NCI-H2107 treated with DMSO at 0.1 percent for 48 hours (cell line): ENCODE measurements around the gene ABI3BP.

Experiments
- DNase-seq: peaks from one replicate; lab custom pipeline; 2025; ENCODE audit not compliant: unreplicated experiment; lab: John Stamatoyannopoulos, UW

The ABI3BP gene

DNA sequence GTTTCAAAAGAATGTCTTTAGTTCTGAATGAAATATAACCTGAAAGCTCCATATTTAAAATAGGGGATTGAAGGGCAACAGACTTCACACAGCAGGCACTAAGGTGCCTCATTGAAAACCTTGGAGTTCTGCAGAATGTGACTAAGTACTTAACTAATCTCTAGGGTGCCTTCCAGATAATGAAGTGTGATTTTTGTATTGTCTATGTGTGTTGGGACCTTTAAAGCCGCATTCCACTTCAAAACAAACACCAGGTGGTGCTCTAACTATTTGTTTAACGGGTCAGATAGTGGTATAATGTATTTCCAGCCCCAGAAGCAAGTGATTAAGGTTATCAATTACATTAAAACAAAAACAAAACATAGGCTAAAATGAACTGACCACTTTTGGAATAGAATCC, 255.9 kb downstream of the ABI3BP start:
- peak; percentile 89 for DNase-seq

DNA sequence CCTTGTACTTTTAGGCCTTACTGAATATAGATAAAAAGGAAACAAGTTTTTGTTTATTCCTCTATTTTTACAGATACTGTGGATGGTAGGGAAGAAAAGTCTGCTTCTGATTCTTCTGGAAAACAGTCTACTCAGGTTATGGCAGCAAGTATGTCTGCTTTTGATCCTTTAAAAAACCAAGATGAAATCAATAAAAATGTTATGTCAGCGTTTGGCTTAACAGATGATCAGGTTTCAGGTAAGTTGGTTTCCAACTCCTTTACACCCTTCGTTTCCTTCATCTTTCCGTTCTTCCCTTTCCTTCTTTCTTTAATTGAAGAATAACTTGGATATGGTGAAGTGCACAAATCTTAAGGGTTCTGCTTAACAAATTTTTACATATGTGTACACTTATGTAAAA, 260.8 kb downstream of the ABI3BP start:
- no peak for DNase-seq

DNA sequence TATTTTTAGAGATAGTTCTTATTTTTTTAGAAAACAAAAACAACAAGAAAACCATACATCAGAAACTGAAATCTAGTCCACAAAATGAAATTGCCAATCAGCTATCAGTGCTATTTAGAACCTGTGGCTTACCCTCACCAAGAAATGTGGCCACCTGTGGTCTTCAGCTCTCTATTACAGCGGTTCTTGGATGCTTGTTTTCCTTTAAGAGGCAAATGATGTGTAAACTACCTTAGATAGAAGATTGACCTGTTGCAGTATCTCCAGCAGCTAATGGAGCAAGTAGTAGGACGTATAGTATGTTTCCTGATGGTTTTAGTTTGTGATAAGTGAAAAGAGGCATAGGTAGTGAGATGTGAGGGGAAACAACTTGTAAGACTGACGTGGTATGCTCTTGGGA, 262.7 kb downstream of the ABI3BP start:
- DNase-seq: no peak

DNA sequence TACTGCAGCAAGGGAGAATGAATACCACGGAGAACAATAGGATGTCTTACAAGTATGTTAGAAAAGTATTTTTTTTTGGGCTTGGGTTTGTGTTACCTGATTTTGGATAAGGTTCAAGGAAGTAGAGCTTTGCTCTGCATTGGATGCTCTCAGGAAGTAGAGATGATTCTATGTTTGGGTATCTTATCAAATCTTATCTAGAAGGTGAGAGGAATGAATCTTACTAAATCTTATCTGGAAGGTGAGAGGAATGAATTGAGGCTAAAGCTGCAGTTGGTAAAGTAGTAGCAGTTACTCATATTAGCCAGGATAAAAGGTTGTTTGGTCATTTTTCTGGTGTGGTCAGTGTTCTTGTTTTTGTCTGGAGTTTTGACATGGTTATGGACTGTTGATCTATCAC, 266.5 kb downstream of the ABI3BP start:
- no peak for DNase-seq

DNA sequence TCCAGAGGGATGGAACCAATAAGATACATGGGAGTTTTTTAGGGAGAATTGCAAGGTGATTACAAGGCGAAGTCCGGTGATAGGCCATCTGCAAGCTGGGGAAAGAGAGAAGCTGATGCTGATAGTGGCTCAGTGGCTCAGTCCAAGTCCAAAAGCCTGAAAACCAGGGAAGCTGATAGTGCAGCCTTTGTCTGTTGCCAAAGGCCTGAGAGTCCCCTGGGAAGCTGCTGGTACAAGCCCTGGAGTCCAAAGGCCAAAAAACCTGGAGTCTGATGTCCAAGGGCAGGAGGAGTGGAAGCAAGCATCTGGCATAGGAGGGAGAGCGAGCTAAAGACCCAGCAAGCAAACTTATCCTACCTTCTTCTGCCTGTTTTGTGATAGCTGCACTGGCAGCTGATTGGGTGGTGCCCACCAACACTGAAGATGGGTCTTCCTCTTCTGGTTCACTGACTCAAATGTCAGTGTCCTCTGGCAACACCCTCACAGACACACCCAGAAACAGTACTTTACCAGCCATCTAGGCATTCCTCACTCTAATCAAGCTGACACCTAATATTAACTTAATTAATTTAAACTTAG, 267.2 kb downstream of the ABI3BP start:
- no peak for DNase-seq

DNA sequence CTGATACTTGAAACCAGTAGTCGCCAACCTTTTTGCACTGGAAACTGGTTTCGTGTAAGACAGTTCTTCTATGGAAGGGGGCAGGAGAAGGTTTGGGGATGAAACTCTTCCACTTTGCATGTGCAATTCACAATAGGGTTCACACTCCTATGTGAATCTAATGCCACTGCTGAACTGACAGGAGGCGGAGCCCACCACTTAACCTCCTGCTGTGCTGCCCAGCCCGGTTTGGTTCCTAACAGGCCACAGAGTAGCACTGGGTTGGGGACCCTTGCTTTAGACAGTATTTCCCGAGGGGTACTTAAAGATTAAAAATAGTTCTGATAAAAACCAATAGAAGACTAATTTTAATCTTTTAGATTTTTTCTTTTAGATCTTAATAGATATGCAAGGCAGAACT, 272.8 kb downstream of the ABI3BP start:
- no peak for DNase-seq

DNA sequence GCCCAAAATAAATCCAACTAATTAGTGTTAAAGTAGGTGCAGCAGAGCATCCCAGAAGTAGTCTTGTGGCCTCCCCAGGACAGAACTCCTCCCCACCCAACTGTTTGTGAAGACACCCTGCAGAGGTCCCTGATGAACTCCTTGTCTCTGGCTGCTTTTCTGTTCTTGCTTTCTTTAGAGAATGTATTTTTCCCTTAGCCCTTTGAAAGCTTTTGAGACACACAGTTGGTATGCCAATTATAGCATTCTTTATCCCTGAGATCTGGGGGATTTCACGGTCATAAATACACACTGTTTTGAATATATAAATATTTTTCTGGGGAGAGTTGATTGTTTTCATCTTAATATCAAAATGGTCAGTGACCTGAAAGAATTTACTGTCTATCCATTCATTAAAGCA, 274.1 kb downstream of the ABI3BP start:
- no peak for DNase-seq

DNA sequence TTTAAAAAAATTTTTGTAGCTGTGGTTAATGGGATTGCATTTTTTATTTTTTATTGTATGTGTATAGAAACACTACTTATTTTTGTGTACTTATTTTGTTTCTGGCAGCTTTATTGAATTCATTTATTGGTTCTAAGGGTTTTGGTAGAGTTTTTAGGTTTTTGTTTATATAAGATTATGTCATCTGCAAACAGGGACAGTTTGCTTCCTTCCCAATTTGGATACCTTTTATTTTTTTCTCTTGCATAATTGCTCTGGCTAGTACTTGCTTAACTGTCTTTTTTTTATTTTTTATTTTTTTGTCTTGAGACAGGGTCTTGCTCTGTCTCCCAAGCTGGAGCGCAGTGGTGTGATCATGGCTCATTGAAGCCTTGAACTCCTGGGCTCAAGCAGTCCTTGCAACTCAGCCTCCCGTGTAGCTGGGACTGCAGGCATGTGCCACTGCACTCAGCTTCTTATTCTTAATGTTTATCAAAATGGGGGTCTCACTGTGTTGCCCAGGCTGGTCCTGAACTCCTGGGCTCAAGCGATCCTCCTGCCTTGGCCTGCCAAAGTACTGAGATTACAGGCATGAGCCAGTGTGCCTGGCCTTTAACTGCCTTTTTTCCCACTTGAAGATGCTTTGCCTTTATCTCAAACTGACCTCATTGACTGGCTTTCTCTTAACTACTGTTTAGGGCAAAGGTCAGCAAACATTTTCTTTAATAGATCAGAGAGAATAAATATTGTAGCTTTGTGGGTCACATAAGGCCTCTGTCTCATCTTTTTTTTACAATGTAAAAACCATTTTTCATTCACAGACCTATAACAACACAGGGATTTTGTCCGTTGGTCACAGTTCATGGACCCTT, 275.4 kb downstream of the ABI3BP start:
- no peak for DNase-seq

DNA sequence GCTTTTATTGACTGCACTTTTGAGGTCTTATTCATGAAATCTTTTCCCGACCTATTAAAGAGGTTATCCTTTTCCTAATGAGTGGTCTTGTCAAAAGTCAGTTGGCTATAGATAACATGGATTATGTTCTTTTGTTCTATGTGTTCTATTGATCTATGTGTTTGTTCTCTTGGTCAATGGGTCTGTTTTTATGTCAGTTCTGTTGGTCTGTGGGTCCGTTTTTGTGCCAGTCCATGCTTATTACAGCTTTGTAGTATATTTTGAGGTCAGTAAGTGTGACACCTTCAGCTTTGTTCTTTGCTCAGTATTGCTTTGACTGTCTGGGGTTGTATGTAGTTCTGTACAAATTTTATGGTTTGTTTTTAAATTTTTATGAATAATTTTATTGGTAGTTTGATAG, 276.2 kb downstream of the ABI3BP start:
- DNase-seq: no peak

DNA sequence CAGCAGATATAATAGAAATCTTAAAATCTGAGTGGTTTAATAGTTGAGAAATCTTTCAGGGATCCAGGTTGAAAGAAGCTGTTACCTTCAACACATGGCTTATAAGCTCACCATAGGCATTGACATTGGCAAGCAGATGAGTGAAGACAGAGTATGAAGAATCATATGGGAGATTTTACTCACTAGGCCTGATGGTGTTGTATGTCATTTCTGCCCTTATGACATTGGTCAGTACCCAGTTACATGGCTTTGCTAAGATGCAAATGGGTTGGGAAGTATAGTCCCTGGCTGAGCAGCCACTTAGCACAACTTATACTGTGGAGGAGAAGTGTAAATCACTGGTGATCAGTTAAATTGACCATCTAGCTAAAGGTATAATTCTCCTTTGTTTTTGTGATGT, 278.0 kb downstream of the ABI3BP start:
- no peak for DNase-seq

DNA sequence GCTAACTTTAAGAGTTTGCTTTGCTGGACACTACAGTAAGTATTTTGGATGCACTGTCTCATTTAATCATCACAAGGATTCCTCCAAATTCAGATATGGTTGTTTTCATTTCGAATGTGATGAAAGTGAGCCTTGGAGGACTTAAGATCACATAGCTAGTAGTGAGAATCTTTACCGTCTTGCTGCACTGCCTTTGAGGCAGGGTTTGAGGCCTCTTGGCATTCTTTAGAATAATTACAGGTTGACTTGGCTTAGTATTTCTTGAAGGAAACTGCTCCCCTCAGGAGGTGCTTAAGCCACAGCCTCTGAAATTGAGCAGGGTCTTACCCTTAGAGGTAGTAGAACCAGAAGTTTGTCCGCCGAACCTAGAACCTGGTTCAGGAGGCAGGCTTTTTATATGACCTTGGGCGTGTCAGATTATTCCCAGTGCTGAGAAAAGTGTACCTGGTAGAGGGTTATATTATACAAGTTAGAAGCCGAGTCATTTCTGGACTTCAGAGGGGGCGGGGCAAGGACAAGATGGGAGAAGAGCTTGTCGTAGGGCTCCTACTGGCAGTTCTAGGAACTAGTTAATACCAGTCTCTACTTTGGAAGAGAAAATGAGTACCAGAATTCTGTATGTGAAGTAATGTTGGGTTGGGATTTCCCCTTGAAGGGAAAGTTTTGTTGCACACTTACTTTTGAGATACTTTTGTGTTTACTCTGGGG, 282.8 kb downstream of the ABI3BP start:
- no peak for DNase-seq

DNA sequence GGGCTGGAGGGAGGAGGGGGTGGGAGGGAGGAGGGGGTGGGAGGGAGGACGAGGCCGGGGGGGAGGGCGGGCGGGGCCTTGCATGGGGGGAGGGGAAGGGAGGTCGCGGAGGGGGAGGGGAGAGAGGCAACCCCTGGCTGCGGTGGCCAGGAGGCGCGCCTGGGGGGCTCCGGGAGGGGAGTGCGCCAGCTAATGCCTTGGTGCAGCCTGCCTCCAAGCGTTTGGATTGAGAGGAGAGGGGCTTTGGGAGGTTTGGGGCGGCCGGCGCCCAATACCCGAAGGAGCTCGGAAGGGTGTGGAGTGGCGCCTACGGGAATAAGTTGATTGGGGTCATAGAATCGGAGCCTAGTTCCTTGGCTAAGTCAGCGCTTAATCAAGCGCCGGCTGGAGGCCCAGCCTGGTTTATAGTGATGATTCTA, 283.4 kb downstream of the ABI3BP start:
- DNase-seq: no peak

DNA sequence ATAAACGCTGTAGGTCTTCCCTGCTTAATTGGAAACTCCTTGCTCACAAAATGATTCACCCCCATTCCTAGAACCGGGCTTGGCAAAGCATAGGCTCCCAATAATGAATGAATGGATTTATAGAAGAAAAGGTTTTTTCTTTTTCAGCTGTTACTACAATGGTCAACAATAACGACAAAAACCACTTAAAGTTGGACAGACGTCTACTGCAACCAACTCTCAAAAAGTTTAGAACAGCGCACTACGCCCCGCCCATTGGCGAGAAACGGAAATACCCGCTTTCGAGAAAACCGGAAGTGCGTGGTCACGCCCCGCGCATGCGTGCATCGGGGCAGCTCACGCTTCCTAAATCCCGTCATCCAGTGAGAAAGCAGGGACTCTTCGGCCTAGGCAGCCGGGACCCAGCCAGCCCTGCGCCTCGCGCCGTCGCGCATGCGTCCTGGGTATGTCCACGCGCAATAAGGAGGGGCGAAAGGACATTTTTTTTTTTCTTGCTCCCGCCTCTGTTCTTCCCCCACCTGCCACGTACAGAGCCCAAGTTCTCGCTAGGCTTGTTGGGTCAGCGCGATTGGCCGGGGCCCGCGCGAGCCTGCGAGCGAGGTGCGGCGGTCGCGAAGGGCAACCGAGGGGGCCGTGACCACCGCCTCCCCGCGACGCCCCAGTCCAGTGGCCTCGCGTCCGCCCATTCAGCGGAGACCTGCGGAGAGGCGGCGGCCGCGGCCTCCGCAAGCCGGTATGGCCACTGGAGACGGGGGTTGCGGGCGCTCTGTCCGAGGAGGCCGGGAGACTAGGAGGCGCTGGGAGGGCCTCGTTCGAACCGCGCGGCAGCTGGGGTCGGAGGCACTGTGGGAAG, 284.0 kb downstream of the ABI3BP start, which contains the start of gene TFG:
Gene TFG (plus strand): TSS at position 506 of the 853 bp plus-strand sequence. CDS start 4,192 bp downstream, outside the sequence.
- peak; percentile 98 for DNase-seq

DNA sequence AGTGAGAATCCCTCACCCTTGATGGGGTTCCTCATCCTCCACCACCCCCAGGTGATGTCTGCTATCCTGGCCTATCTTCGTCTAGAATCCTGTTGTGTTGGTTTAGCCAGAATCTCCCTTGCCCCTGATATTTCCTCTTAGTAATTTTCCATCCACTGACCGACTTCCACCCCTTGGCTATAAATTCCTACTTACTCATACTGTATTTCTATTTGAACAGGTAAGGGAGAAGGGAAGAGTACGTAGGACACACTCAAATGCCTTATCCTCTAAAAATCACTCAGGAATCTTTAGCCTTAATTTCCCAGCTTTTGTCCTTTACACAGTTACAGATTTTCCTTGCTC, 284.6 kb downstream of the ABI3BP start:
- DNase-seq: no peak

DNA sequence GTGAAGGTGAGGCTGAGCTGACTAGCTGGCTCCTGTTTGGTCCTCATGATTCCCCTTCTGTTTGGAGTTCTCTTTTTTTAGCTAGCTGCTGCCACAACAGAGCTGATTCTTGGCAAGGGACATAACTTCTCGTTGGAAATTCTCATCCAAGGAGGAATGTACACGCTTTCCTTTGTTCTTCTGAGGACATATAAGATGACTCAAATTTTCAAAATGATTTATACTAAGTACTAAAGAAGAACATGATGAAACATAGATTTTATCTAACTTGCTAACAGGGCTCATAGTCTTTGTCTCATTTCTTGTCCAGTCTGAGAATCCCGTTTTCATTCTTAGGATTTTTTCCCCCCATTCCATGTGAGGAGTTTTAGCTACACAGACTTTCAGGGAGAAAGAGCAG, 286.9 kb downstream of the ABI3BP start:
- no peak for DNase-seq

DNA sequence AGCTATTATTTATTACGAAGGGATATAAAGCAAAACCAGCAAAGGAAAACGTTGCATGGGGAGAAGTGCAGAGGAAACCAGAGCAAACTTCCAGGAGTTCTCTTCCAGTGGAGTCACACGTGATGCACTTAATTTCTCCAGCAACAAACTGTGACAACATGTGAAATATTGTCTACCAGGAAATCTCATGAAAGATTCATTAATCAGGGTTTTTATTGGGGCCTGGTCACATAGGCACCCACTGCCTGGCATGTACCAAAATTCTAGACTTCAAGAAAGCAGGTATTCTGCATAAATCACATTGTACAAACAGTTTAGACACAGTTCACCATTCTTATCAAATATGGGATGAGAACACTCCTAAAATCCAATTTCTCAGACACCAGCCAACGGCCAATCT, 289.4 kb downstream of the ABI3BP start:
- DNase-seq: no peak

DNA sequence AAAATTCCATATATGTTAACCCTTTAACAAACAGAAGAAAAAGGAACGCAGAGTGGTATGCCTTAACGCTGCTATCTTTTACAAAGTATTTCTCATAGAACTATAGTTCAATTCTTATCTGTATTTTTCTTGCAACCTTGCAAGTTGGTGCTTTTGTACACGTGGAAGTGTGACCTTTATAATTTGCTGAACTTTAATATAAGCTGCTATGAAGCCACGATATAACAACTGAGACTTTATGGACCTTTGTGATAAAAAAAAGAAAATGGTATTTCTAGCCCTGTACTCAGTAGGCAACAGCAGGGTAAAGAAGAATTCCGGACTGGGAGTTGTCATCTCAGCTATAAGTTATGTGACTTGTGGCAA, 290.3 kb downstream of the ABI3BP start:
- DNase-seq: no peak

DNA sequence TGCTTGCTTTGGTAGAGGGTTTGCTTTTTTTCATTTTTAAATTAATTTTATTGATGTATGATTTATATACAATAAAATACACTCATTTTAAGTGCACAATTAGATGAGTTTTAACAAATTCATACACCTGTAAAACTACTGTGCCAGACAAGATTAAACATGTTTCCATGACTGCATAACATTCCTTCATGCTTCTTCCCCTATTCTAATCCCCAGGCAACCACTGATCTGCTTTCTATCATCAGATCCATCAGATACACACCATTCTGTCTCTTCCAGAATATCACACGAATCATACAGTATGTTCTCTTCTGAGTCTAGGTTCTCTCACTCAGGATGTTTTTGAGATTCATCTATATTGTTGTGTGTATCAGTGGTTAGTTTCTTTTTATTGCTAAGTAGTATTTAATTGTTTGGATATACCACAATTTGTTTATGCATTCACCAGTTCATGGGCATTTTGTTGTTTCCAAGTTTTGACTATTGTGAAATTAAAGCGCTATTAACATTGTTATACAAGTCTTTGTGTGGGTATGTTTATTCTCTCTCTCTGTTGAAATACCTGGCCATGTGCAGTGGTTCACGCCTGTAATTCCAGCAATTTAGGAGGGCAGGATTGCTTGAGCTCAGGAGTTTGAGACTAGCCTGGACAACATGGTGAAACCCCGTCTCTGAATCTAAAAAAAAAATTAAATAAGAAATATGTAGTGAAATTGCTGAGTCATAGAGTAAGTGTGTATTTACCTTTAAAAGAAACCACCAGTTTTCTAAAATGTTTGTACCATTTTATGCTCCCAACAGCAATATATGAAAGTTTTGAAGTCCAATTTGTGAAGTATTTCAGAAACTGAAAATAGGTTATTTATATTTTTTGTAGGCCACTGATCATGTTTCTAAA, 290.9 kb downstream of the ABI3BP start:
- no peak for DNase-seq

DNA sequence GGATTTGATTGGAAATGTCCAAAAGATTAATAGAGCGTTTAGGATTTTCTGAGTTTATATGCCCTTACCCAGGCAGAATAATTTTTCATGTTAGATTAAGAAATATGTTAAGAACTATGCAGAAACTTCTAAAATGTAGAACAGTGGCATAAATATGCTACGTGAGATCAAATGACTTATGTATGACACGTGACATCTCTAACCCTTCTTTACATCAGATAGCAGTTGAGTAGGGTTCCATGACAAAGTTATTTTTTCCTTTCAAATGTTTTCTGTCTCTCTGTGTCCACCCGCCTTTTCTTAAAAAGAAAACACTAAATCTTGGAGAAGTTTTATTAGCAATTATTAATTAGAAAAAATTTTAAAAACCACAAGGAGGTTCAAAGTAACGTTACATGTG, 292.5 kb downstream of the ABI3BP start:
- DNase-seq: no peak
